MCF 10A (cell line): ENCODE results near the gene NOL4L. TPM values are rescaled to one million over a fixed set of nuclear protein-coding genes. Genes with fewer than 3 reads are reported as not detected.

Experiments
- BruUV-seq: library from RNA; stranded (reverse); fragments of 400-500 nt; replicated peaks from 2 replicates; lab custom pipeline; 2021; lab: Mats Ljungman, UMichigan
- CTCF ChIA-PET: fragments of 300-600 bp; sonication (Branson Sonifier 250); formaldehyde crosslinking; extraction: SDS; loops from one replicate; lab custom pipeline; 2021; ENCODE audit warnings: antibody characterized with exemption, inconsistent platforms; lab: Yijun Ruan, JAX
- POLR2A ChIA-PET: fragments of 300-600, 350-650 bp; sonication (Branson Sonifier 250); formaldehyde crosslinking; extraction: SDS; loops from one replicate; lab custom pipeline; 2020; ENCODE audit warnings: antibody characterized with exemption, inconsistent platforms; lab: Yijun Ruan, JAX
- DNase-seq: peaks from one replicate; pipeline ENCODE4 v3.0.0-alpha.2; 2018; ENCODE audit not compliant: unreplicated experiment
- H3K27ac Mint-ChIP-seq: one replicate; pipeline ENCODE4 v1.8.0; 2022; ENCODE audit warnings: mild to moderate bottlenecking, low read depth, mixed read lengths; ENCODE audit not compliant: unreplicated experiment
- H3K27me3 Mint-ChIP-seq: one replicate; pipeline ENCODE4 v1.8.0; 2022; ENCODE audit warnings: mixed read lengths; ENCODE audit not compliant: insufficient read depth, unreplicated experiment
- H3K36me3 Mint-ChIP-seq: one replicate; pipeline ENCODE4 v1.8.0; 2022; ENCODE audit warnings: mild to moderate bottlenecking, moderate library complexity, mixed read lengths; ENCODE audit not compliant: insufficient read depth, unreplicated experiment
- H3K4me1 Mint-ChIP-seq: one replicate; pipeline ENCODE4 v1.8.0; 2022; ENCODE audit warnings: mixed read lengths; ENCODE audit not compliant: insufficient read depth, unreplicated experiment
- H3K4me3 Mint-ChIP-seq: one replicate; pipeline ENCODE4 v1.8.0; 2022; ENCODE audit warnings: mild to moderate bottlenecking, moderate library complexity, mixed read lengths; ENCODE audit not compliant: unreplicated experiment
- H3K9me3 Mint-ChIP-seq: one replicate; pipeline ENCODE4 v1.8.0; 2022; ENCODE audit warnings: mixed read lengths; ENCODE audit not compliant: unreplicated experiment
- CTCF ChIP-seq: fragments of 200-600 bp; IDR thresholded peaks from one replicate; pipeline ENCODE4 v1.8.0; 2022; ENCODE audit warnings: antibody characterized with exemption, mild to moderate bottlenecking; ENCODE audit not compliant: unreplicated experiment
- intact Hi-C: fragments of 100-400 bp; cut with micrococcal nuclease; formaldehyde crosslinking; loops from 2 replicates; pipeline ENCODE4 v1.14.1; 2022
- total RNA-seq: library from RNA; stranded (reverse); gene quantifications from 2 replicates; pipeline ENCODE4 v1.2.3, GENCODE V29; 2022

The NOL4L gene
- total RNA-seq, 1 experiment from 2014 or later: 3.3 TPM

- Mint-ChIP-seq H3K4me3 (no peak overlapping the region), H3K4me1 (no peaks in the 10 kb centered on the region), H3K27me3 (no peaks in the 10 kb centered on the region), H3K27ac (no peak overlapping the region), H3K36me3 (peaks cover 76% of the 10 kb centered on the region), H3K9me3 (no peaks in the 10 kb centered on the region)
- intact Hi-C loops: no loop called here
- ChIA-PET POLR2A (interaction anchor here (1.0 kb wide), 1 partner anchor 199 kb away, joined by 9 read pairs; no protein-coding TSS in a partner anchor), CTCF (interaction anchor here (0.6 to 1.6 kb wide), 3 partner anchors 14 to 1751 kb away, joined by 3 to 4 read pairs (median 3); no protein-coding TSS in a partner anchor)
- no TSS peak for BruUV-seq
- TF ChIP-seq CTCF: no peak
- no peak for DNase-seq
These were observed 145.9 kb downstream of the NOL4L start for GRCh38 chr20:32439132-32439829.

GRCh38 chr20:32438331-32438858, 146.7 kb downstream of the NOL4L start:
- Mint-ChIP-seq H3K27me3 (no peaks in the 10 kb centered on the region), H3K36me3 (peaks cover 78% of the 10 kb centered on the region), H3K4me3 (no peak overlapping the region), H3K4me1 (no peaks in the 10 kb centered on the region), H3K27ac (no peak overlapping the region), H3K9me3 (no peaks in the 10 kb centered on the region)
- intact Hi-C loops: no loop called here
- no peak for TF ChIP-seq CTCF
- no peak for DNase-seq
- no TSS peak for BruUV-seq
- ChIA-PET CTCF (no interaction called here), POLR2A (no interaction called here)

- intact Hi-C loops: no loop called here
- DNase-seq: peak; percentile 28
- BruUV-seq: no TSS peak
- no peak overlapping the region for H3K27ac Mint-ChIP-seq
- ChIA-PET POLR2A (no interaction called here), CTCF (interaction anchor here (0.6 to 1.4 kb wide), 2 partner anchors 93 to 142 kb away, joined by 4 to 6 read pairs; no protein-coding TSS in a partner anchor)
- peak; percentile 24 for TF ChIP-seq CTCF
- H3K36me3 Mint-ChIP-seq: peaks cover 86% of the 10 kb centered on the region
- H3K9me3 Mint-ChIP-seq: no peaks in the 10 kb centered on the region
- H3K4me3 Mint-ChIP-seq: no peak overlapping the region
- no peaks in the 10 kb centered on the region for H3K27me3 Mint-ChIP-seq
- H3K4me1 Mint-ChIP-seq: no peaks in the 10 kb centered on the region
These were observed 147.6 kb downstream of the NOL4L start for GRCh38 chr20:32437391-32438074.

GRCh38 chr20:32436968-32437367, 148.2 kb downstream of the NOL4L start:
- H3K27ac Mint-ChIP-seq: no peak overlapping the region

More at GRCh38 chr20:32436968-32437367, 148.2 kb downstream of the NOL4L start:
- DNase-seq: no peak
- Mint-ChIP-seq H3K4me1 (no peaks in the 10 kb centered on the region), H3K4me3 (no peak overlapping the region), H3K9me3 (no peaks in the 10 kb centered on the region), H3K36me3 (peaks cover 85% of the 10 kb centered on the region), H3K27me3 (no peaks in the 10 kb centered on the region)
- intact Hi-C loops: no loop called here
- no TSS peak for BruUV-seq
- TF ChIP-seq CTCF: no peak
- POLR2A ChIA-PET: no interaction called here
- CTCF ChIA-PET: interaction anchor here (0.6 to 1.4 kb wide), 2 partner anchors 92 to 142 kb away, joined by 4 to 6 read pairs; no protein-coding TSS in a partner anchor
